Measurements from ENCODE around the gene SIPA1L3. TPM values are rescaled to one million over a fixed set of nuclear protein-coding genes. Genes with fewer than 3 reads are reported as not detected.

The SIPA1L3 gene
- total and polyA plus RNA-seq, 10 of the 15 experiments (the other 5 are each of a cell fraction or from before 2014, with no cell fraction given) = 0.24 to 66.2 (median 19.1) TPM

GRCh38 chr19:38046254-38047048, 139.4 kb downstream of the SIPA1L3 start (continued):
- peak; percentile 98 for TF ChIP-seq RELB (IDR thresholded peaks at IDR 0.05; ENCODE audit: low read depth)
- TF ChIP-seq ZNF384 (IDR thresholded peaks at IDR 0.05; ENCODE audit: borderline replicate concordance, low read depth, low read length) = no peak
- peak; percentile 89 for TF ChIP-seq GATAD2B (conservative IDR thresholded peaks at IDR 0.05; ENCODE audit: low read depth)
- peak; percentile 84 for TF ChIP-seq PKNOX1 (IDR thresholded peaks at IDR 0.05)
- TF ChIP-seq ESRRA (IDR thresholded peaks at IDR 0.05; ENCODE audit: low read length) = peak; percentile 96
- TF ChIP-seq POU2F2 (IDR thresholded peaks at IDR 0.05; ENCODE audit: borderline replicate concordance, low read depth, low read length) = peak; percentile 48; the same call in 1 of the 3 replicates
- TF ChIP-seq RUNX3 (IDR thresholded peaks at IDR 0.05; ENCODE audit: low read length) = peak; percentile 83
- TF ChIP-seq MEF2A (IDR thresholded peaks at IDR 0.05; ENCODE audit: insufficient read depth, low read depth, low read length) = peak; percentile 53; the same call in 1 of the 2 replicates
- peak; percentile 90 for TF ChIP-seq MEF2B (IDR thresholded peaks at IDR 0.05; ENCODE audit: partially characterized antibody, poor library complexity, severe bottlenecking)
- peak; percentile 98 for TF ChIP-seq EED (IDR thresholded peaks at IDR 0.05; ENCODE audit: low read depth)
- peak; percentile 34; the same call in 1 of the 2 replicates for TF ChIP-seq JUNB (IDR thresholded peaks at IDR 0.05)
- peak; percentile 55 for TF ChIP-seq KLF5 (IDR thresholded peaks at IDR 0.05; ENCODE audit: partially characterized antibody)
- no peak for TF ChIP-seq SREBF1 (IDR thresholded peaks at IDR 0.05; ENCODE audit: low read length)
- 0 out of 2 replicates have a peak, but pooled peaks have one; percentile 79 for TF ChIP-seq RCOR1 (conservative IDR thresholded peaks at IDR 0.05; ENCODE audit: low read depth, low read length)
- TF ChIP-seq YY1 (IDR thresholded peaks at IDR 0.05; ENCODE audit: low read depth, low read length) = peak; percentile 84
- peak; percentile 85; the same call in 1 of the 2 replicates for TF ChIP-seq CREM (IDR thresholded peaks at IDR 0.05; ENCODE audit: low read depth)
- peak; percentile 88 to 93; a peak in 3 of 4 replicates for TF ChIP-seq EP300 (IDR thresholded peaks at IDR 0.05; ENCODE audit: borderline replicate concordance in 1 of 2, control insufficient read depth in 1 of 2, low read depth in 2 of 2, low read length in 2 of 2)
- TF ChIP-seq RB1 (IDR thresholded peaks at IDR 0.05; ENCODE audit: borderline replicate concordance) = peak; percentile 51; the same call in 1 of the 2 replicates
- TF ChIP-seq BCL3 (IDR thresholded peaks at IDR 0.05; ENCODE audit: borderline replicate concordance, insufficient read depth, low read depth, low read length, poor library complexity, severe bottlenecking) = peak; percentile 43
- TF ChIP-seq HDAC2 (IDR thresholded peaks at IDR 0.05) = no peak
- TF ChIP-seq NRF1 (conservative IDR thresholded peaks at IDR 0.05; ENCODE audit: low read depth, low read length) = no peak
- peak; percentile 81 to 85 for TF ChIP-seq BHLHE40 (IDR thresholded peaks at IDR 0.05; ENCODE audit: borderline replicate concordance in 1 of 2, low read depth in 2 of 2, low read length in 1 of 2)
- TF ChIP-seq HCFC1 (IDR thresholded peaks at IDR 0.05; ENCODE audit: low read length) = no peak
- peak; percentile 35; the same call in 1 of the 2 replicates for TF ChIP-seq TCF7 (IDR thresholded peaks at IDR 0.05; ENCODE audit: borderline replicate concordance)
- TF ChIP-seq NFIC (IDR thresholded peaks at IDR 0.05; ENCODE audit: low read depth, low read length) = peak; percentile 82; the same call in 1 of the 2 replicates
- TF ChIP-seq NBN (IDR thresholded peaks at IDR 0.05) = no peak
- TF ChIP-seq ETV6 (conservative IDR thresholded peaks at IDR 0.05 in 1 of 2, IDR thresholded peaks at IDR 0.05 in 1 of 2; ENCODE audit: borderline replicate concordance in 1 of 2, low read depth in 1 of 2) = peak in 1 of 2 experiments; percentile 75; a peak in 2 of 4 replicates

Data from GM12878 (cell line).